Keratinocyte (primary cell): ENCODE measurements around the gene MAPT. TPM values are rescaled to one million over a fixed set of nuclear protein-coding genes. Genes with fewer than 3 reads are reported as not detected.

ENCODE experiments used
- DNase-seq: peaks from one replicate; pipeline ENCODE4 v3.0.0-alpha.2; 2011; ENCODE audit warnings: low read depth, missing footprints, low spot score
- FAIRE-seq: peaks from 2 replicates; lab custom pipeline; 2011; peaks lifted over from hg19 to GRCh38; lab: Jason Lieb, UNC
- H2AFZ ChIP-seq: 2 replicates; pipeline ENCODE4 v1.6.0; 2012; ENCODE audit warnings: low read length, control low read depth, inconsistent platforms; ENCODE audit not compliant: control insufficient read depth
- H3K27ac ChIP-seq: 2 replicates; pipeline ENCODE4 v1.5.1; 2011; ENCODE audit warnings: low read length; ENCODE audit not compliant: control insufficient read depth, insufficient read depth
- H3K27me3 ChIP-seq: 3 replicates; pipeline ENCODE4 v1.6.0; 2011; ENCODE audit warnings: low read length; ENCODE audit not compliant: control insufficient read depth, insufficient read depth; ENCODE audit errors: extremely low read depth
- H3K36me3 ChIP-seq, 2 experiments: 2 replicates in 1 of 2; 3 replicates in 1 of 2; pipeline ENCODE4 v1.5.1; 2011; ENCODE audit warnings: low read length in 2 of 2, mild to moderate bottlenecking in 1 of 2; ENCODE audit not compliant: control insufficient read depth in 2 of 2, insufficient read depth in 2 of 2; ENCODE audit errors: extremely low read depth in 1 of 2
- H3K4me1 ChIP-seq: 3 replicates; pipeline ENCODE4 v1.5.1; 2011; ENCODE audit warnings: low read length; ENCODE audit not compliant: control insufficient read depth, insufficient read depth; ENCODE audit errors: extremely low read depth
- H3K4me2 ChIP-seq: 3 replicates; pipeline ENCODE4 v1.6.0; 2011; ENCODE audit warnings: low read depth, low read length; ENCODE audit not compliant: control insufficient read depth, insufficient read depth; ENCODE audit errors: extremely low read depth
- H3K4me3 ChIP-seq, 3 experiments: fragments of 200-600 bp in 1 of 3; sonication (generic) in 1 of 3; 2 replicates in 2 of 3; 3 replicates in 1 of 3; pipeline ENCODE4 v1.5.1; 2011 to 2016; ENCODE audit warnings: low read length in 3 of 3, mild to moderate bottlenecking in 3 of 3, control low read depth in 2 of 3, inconsistent platforms in 1 of 3, low read depth in 1 of 3, mixed read lengths in 1 of 3, mixed run types in 1 of 3, moderate library complexity in 1 of 3; ENCODE audit not compliant: control insufficient read depth in 2 of 3, insufficient read depth in 2 of 3; ENCODE audit errors: extremely low read depth in 1 of 3
- H3K79me2 ChIP-seq: 2 replicates; pipeline ENCODE4 v1.6.0; 2012; ENCODE audit warnings: low read length; ENCODE audit not compliant: control insufficient read depth, insufficient read depth
- H3K9ac ChIP-seq: 3 replicates; pipeline ENCODE4 v1.6.0; 2011; ENCODE audit warnings: low read length; ENCODE audit not compliant: control insufficient read depth, insufficient read depth; ENCODE audit errors: extremely low read depth
- H3K9me1 ChIP-seq: 3 replicates; pipeline ENCODE4 v1.6.0; 2011; ENCODE audit warnings: low read length; ENCODE audit not compliant: control insufficient read depth, insufficient read depth; ENCODE audit errors: extremely low read depth
- H3K9me3 ChIP-seq: 2 replicates; pipeline ENCODE4 v1.5.1; 2012; ENCODE audit warnings: low read depth, low read length; ENCODE audit not compliant: control insufficient read depth
- H4K20me1 ChIP-seq: 3 replicates; pipeline ENCODE4 v1.6.0; 2011; ENCODE audit warnings: low read length; ENCODE audit not compliant: control insufficient read depth, insufficient read depth; ENCODE audit errors: extremely low read depth
- EZH2 ChIP-seq: IDR thresholded peaks from one replicate; pipeline ENCODE4 v1.6.1; 2012; ENCODE audit warnings: inconsistent platforms, mild to moderate bottlenecking, low read length, moderate library complexity
- dilution Hi-C: fragments of 300-500 bp; cut with MboI; formaldehyde crosslinking; loops from one replicate; pipeline ENCODE4 v1.7.0; 2020; ENCODE audit warnings: low sequenced_read_pairs; ENCODE audit not compliant: extremely low pct_ligation_motif_present
- polyA plus RNA-seq, 5 experiments: library from polyadenylated mRNA; depleted of rRNA in 3 of 5; stranded (reverse) in 3 of 5; stranded (forward) in 1 of 5; unstranded in 1 of 5; fragments of >200 nt; gene quantifications; 1 replicate in 1 of 5; 2 replicates in 3 of 5; 3 replicates in 1 of 5; pipeline versions ENCODE4 v1.2.1 to v1.2.3, GENCODE V29; 2011 to 2012; ENCODE audit warnings: missing spikeins in 2 of 5, low read depth in 1 of 5, low replicate concordance in 1 of 5
- TF ChIP-seq, protein P1 (sequence below), 3 experiments: IDR thresholded peaks in 1 of 3; conservative IDR thresholded peaks in 1 of 3; optimal IDR thresholded peaks in 1 of 3; 2 replicates in 2 of 3; 3 replicates in 1 of 3; pipeline versions ENCODE3 to v1.5.1; 2011; ENCODE audit warnings: low read length in 3 of 3, mild to moderate bottlenecking in 3 of 3, moderate library complexity in 2 of 3, control low read depth in 1 of 3, inconsistent platforms in 1 of 3; ENCODE audit not compliant: insufficient read depth in 2 of 3; ENCODE audit errors: extremely low read depth in 1 of 3

The MAPT gene
- polyA plus RNA-seq, 1 donor (not counting 4 experiments of a cell fraction or from before 2014, with no cell fraction given) = 0.08 TPM

DNA sequence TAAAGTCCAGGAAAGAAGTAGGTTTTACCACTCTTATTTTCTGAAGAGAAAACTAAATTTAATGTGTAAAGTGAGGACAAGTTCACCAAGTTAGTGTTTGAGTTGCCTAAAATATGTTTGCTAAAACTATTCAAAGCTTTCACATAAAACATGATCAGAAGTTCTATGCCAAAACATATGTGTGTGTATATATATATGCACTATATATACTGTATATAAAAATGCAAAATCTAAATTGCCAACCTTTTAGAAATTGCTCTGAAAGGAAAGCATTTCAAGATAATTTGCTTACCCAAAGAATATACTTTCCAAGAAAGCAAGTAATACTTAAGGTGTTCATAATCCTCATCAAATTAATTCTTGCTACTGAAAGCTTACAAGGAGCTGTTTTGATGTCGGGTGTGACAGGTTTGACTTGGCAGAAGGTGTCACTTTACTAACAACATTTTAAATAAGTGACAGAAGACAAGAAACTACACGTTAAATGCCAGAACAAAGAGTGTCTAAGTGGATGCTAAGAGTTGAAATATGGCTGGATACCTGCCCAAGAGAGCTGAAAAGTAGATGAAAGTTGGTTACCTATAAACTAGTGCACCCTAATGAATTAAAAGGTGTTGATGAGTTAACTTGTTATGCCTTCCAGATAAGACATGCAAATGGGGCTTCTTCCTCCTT lies 72.4 kb downstream of the MAPT start:
- no peak for DNase-seq
- no peaks in the 10 kb centered on the region for H3K79me2 ChIP-seq
- H3K27ac ChIP-seq = no peak overlapping the region
- H3K4me3 ChIP-seq = no peak overlapping the region
- H3K9me3 ChIP-seq = no peaks in the 10 kb centered on the region
- H3K36me3 ChIP-seq = no peaks in the 10 kb centered on the region
- H3K9ac ChIP-seq = no peak overlapping the region
- dilution Hi-C loops = no loop called here
- FAIRE-seq = no peak
- no peak overlapping the region for H3K4me2 ChIP-seq
- H3K9me1 ChIP-seq = no peaks in the 10 kb centered on the region
- peaks cover 38% of the 10 kb centered on the region for H3K27me3 ChIP-seq
- H3K4me1 ChIP-seq = no peaks in the 10 kb centered on the region
- TF ChIP-seq, protein P1, sequence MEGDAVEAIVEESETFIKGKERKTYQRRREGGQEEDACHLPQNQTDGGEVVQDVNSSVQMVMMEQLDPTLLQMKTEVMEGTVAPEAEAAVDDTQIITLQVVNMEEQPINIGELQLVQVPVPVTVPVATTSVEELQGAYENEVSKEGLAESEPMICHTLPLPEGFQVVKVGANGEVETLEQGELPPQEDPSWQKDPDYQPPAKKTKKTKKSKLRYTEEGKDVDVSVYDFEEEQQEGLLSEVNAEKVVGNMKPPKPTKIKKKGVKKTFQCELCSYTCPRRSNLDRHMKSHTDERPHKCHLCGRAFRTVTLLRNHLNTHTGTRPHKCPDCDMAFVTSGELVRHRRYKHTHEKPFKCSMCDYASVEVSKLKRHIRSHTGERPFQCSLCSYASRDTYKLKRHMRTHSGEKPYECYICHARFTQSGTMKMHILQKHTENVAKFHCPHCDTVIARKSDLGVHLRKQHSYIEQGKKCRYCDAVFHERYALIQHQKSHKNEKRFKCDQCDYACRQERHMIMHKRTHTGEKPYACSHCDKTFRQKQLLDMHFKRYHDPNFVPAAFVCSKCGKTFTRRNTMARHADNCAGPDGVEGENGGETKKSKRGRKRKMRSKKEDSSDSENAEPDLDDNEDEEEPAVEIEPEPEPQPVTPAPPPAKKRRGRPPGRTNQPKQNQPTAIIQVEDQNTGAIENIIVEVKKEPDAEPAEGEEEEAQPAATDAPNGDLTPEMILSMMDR (optimal IDR thresholded peaks at IDR 0.05 in 1 of 3, IDR thresholded peaks at IDR 0.05 in 1 of 3, conservative IDR thresholded peaks at IDR 0.05 in 1 of 3; ENCODE audit: extremely low read depth in 1 of 3, insufficient read depth in 2 of 3, low read length in 3 of 3) = no peak
- no peak for TF ChIP-seq EZH2
- H4K20me1 ChIP-seq = no peaks in the 10 kb centered on the region
- no peak overlapping the region for H2AFZ ChIP-seq

DNA sequence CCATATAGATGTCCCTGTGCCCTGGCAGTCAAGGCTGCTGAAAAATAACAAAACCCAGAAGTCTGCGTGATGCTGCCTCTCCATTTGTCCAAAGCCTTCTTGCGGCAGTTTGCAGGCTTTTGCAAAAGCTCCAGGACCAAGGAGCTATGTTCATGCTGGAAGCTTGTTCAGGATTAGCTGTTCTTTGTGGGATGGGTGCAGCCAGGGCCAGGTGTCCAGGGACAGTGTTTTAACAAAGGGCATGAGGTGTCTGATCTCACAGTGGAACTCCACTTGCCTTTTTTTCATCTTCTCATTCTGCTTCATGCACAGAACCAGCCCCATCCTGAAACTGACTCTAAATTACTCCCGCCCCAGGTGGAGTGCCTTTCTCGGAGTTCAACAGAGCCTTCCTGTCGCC lies 73.0 kb downstream of the MAPT start:
- no peak for FAIRE-seq
- dilution Hi-C loops = no loop called here

More for the DNA sequence above, 73.0 kb downstream of the MAPT start:
- Histone ChIP-seq H3K79me2 (no peaks in the 10 kb centered on the region), H3K4me3 (no peak overlapping the region), H2AFZ (no peak overlapping the region), H4K20me1 (no peaks in the 10 kb centered on the region), H3K27ac (no peak overlapping the region), H3K9me3 (no peaks in the 10 kb centered on the region), H3K9me1 (no peaks in the 10 kb centered on the region), H3K9ac (no peak overlapping the region), H3K4me2 (no peak overlapping the region), H3K36me3 (no peaks in the 10 kb centered on the region), H3K4me1 (no peaks in the 10 kb centered on the region), H3K27me3 (peaks cover 45% of the 10 kb centered on the region)
- DNase-seq = no peak
- TF ChIP-seq, protein P1 (optimal IDR thresholded peaks at IDR 0.05 in 1 of 3, IDR thresholded peaks at IDR 0.05 in 1 of 3, conservative IDR thresholded peaks at IDR 0.05 in 1 of 3; ENCODE audit: extremely low read depth in 1 of 3, insufficient read depth in 2 of 3, low read length in 3 of 3) = no peak
- TF ChIP-seq EZH2 = no peak
